OCI-LY3 (cell line): ENCODE measurements around the gene NPY5R.

Experiments used
- EZH2phosphoT487 ChIP-seq: fragments of 200-600 bp; shearing (Covaris generic); IDR thresholded peaks from 2 replicates; pipeline ENCODE4 v1.6.1; 2018; ENCODE audit warnings: antibody characterized with exemption, mixed run types, low read depth
- TF ChIP-seq, protein P1 (sequence below): fragments of 200-600, 300-600 bp; sonication (generic); IDR thresholded peaks from 2 replicates; pipeline ENCODE4 v1.5.1; 2014; ENCODE audit warnings: antibody characterized with exemption, low read length, low read depth

- no peak for TF ChIP-seq EZH2phosphoT487
- TF ChIP-seq, protein P1, sequence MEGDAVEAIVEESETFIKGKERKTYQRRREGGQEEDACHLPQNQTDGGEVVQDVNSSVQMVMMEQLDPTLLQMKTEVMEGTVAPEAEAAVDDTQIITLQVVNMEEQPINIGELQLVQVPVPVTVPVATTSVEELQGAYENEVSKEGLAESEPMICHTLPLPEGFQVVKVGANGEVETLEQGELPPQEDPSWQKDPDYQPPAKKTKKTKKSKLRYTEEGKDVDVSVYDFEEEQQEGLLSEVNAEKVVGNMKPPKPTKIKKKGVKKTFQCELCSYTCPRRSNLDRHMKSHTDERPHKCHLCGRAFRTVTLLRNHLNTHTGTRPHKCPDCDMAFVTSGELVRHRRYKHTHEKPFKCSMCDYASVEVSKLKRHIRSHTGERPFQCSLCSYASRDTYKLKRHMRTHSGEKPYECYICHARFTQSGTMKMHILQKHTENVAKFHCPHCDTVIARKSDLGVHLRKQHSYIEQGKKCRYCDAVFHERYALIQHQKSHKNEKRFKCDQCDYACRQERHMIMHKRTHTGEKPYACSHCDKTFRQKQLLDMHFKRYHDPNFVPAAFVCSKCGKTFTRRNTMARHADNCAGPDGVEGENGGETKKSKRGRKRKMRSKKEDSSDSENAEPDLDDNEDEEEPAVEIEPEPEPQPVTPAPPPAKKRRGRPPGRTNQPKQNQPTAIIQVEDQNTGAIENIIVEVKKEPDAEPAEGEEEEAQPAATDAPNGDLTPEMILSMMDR: no peak
Measured at GRCh38 chr4:163400911-163401310, 57.2 kb downstream of the NPY5R start.
